NCI-H748 (cell line): ENCODE data around the gene RSPH1.

Experiments
- DNase-seq: peaks from one replicate; lab custom pipeline; 2025; ENCODE audit not compliant: unreplicated experiment; lab: John Stamatoyannopoulos, UW

RSPH1 gene

DNA sequence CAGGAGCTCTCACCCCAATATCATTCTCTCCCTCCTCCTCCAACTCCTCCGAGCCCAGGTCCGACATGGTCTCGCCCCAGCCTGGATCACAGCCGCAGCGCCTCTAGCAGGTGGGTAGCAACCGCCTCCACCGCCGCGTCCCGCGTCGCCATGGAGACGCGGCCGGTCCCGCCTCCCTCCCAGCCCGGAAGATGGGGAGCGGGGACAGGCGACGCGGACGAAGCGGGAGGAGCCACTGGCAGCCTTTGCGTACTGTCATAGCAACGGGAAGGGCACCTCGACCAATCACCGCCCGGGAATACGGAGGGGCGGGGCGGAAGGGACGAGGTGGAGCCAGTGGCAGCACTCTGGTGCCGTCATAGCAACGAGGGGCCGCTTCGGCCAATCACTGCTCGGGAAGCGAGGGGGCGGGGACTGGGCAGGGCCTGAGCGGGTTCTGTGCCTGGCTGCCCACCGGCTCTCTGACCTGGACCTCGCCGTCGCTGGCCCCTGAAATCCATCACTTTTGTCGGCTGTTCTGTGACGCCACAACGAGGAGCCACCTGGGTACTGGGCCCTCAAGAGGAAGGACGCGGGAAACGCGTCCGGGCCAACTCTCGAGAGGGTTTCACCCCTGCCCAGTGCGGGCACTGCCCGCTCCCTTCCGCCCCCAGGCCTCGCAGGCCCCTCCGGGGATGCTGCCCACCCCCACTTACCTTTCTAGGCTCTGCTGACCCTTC is at the start of gene RSPH1:
Gene RSPH1, minus strand, starts transcription at position 105 of the 719 bp plus-strand sequence. Its CDS starts 38 bp downstream, at position 67.
- DNase-seq, result peak; percentile 99

- no peak for DNase-seq
Observed at GRCh38 chr21:42545745-42546144, 49.7 kb upstream of the RSPH1 start.

- no peak for DNase-seq
Observed at GRCh38 chr21:42545317-42545716, 49.3 kb upstream of the RSPH1 start.

- DNase-seq, result no peak
Observed at GRCh38 chr21:42544544-42544943, 48.5 kb upstream of the RSPH1 start.

GRCh38 chr21:42543106-42543847 is 47.3 kb upstream of the RSPH1 start:
- no peak for DNase-seq

GRCh38 chr21:42542596-42542995 is 46.6 kb upstream of the RSPH1 start:
- DNase-seq, result no peak

GRCh38 chr21:42542196-42542595 is 46.2 kb upstream of the RSPH1 start:
- no peak for DNase-seq

DNA sequence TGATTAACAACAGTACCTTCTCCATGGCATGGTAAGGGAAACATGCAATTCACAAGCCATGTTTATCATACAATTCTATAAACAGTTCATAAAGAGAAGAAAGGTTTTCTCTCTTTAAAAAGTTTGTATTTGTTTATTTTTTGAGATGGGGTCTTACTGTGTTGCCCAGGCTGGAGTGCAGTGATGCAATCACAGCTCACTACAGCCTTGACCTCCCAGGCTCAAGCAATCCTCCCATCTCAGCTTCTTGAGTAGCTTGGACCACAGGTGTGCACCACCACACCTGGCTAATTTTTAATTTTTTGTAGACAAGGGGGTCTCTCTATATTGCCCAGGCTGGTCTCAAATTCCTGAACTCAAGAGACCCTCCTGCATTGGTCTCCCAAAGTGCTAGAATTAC is 45.6 kb upstream of the RSPH1 start:
- no peak for DNase-seq

- no peak for DNase-seq
Observed at GRCh38 chr21:42541174-42541573, 45.1 kb upstream of the RSPH1 start.

- no peak for DNase-seq
Observed at GRCh38 chr21:42540396-42540795, 44.4 kb upstream of the RSPH1 start.

DNA sequence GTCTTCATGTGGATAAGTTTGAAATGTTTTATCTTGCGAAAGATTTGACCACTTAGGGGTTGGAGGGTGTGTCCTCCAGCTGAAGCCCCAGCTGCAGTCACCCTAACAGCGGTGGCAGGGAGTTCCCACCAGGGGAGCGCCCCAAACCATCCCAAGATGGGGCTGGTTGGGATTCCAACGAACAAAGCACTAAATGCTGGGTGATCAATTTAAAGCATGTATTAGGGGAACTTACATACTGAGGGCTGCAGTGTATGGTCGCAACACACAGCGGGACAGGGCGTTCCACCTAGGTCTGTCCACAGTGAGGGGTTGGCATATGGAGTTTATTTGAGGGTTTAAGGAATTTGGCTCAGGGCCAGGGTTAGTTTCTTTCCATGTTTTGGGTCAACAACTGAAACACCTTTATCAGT is 43.9 kb upstream of the RSPH1 start:
- DNase-seq, result no peak

GRCh38 chr21:42539342-42539741 is 43.3 kb upstream of the RSPH1 start:
- DNase-seq, result no peak

GRCh38 chr21:42538479-42539275 is 42.7 kb upstream of the RSPH1 start:
- peak; percentile 63 for DNase-seq

DNA sequence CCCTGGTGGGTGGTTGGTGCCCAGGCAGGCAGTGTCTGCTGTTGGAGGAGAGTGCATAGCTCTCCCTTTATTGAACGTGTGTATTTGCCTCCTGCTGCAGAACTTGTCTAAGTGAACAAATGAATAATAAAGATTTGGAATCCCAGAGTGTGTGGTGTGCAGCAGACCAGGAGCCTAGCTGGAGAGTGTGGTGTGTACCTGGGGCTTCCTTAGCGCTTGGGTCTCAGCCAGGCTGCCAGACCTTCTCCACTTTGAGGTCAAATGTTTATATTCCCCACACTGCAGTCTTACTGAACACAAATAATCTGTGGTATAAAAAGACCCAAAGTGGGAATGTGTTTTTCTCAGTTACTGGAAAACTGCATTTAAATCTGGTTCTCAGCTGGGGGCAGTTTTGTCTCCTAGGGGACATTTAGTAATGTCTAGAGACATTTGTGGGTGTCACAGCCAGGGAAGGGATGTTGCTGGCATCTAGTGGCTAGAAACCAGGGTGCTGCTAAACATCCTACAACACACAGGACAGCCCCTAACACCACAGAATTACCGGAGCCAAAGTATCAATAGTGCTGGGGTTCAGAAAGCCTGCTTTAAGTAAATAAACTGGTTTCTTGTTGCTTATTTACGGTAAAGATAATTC is 41.2 kb upstream of the RSPH1 start:
- peak; percentile 41 for DNase-seq

- no peak for DNase-seq
Observed at GRCh38 chr21:42536601-42537000, 40.6 kb upstream of the RSPH1 start.

GRCh38 chr21:42535602-42536171 is 39.7 kb upstream of the RSPH1 start:
- no peak for DNase-seq

DNA sequence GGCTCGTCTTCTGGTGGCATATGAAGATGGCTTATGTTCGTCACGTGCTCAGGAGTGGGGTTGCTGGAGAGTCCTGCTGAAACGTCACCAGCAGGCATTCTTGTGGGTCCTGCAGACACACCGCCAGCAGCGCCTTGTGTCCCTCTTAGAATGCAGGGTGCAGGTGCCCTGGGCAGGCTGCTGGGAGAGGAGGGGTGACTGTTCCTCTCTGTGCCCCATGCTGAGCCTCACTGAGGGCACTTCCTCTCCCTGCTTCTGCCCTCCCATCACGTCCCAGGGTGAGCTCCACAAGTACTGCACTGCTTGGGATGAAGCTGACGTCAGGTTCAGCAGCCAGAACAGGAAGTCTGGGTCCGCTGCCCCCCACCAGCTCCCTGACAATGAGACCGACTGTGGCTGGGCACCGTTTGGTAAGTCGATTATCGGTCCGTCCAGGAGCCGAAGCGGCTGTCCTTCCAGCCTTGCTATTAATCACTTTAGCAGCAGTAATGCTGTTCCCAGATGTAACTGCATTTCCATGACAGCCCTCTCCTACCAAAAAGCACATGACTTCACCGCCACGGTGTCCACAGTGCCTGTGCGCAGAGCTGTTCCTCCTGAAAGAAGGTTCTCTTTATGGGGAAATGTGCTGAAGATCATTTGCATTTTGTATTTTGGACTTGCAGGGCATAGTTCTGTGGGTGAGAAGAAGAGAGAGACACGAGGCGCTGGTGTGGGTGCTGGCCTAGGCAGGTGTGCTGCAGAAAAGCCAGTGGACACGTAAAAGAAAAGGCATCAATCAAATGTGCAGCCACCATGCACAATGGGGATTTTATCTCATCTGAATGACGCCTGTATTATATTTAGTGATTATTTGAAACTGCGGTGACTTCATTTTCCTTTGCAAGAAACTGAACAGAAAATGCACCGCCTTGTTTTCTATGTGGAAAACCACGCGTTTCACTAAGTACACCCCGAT is 38.7 kb upstream of the RSPH1 start:
- DNase-seq, result no peak

DNA sequence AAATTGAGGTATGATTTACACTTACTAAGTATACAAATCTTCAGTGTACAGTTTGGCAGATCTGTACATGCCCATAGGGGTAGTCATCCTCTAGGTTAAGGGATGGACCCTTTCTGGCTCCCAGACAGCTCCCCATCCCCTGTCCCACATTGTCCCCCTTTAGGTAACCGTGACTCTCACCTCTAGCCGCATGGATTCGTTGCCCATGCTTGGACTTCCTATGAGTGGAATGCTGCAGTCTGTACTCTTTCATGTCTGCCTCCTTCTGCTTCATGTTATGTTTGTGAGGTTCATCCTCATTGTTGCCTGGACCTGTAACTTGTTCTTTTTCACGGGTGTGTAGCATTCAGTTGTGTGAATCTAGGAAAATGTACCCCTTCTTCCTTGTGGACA is 37.9 kb upstream of the RSPH1 start:
- DNase-seq, result no peak

DNA sequence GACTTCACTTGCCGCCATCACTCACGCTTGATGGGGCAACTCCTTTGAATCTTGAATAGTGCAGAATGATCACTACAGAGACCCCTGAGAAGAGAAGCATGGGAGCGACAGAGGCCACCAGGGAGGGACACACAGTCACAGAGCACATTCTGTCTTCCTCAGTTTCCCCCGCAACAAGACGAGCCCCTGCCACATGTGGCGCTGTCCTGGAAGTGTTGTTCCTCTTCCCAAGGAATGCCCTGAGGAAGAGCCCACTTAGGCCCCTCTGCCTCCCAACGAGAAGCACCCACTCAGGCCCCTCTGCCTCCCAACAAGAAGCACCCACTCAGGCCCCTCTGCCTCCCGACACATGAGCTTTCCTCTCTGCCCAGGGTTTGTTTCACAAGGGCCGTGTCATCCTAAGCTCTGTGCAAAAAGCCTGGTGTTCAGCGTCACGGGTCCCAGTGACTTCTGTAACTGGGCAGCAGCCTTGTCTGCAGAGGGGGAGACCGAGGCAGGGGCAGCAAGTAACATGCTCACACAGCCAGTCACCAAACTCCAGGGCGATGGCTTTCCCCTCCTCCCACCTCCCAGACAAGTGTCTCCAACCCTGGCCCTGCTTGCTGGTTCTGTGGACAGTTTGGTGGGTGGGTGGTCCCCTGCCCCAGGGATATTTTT is 37.4 kb upstream of the RSPH1 start:
- no peak for DNase-seq
